Activated CD8-positive, alpha-beta memory T cell treated with anti-CD3 and anti-CD28 coated beads, Interleukin-2, amount 10 ng/mL, durations not matched to agents 7 days and 5 days (primary cell): ENCODE results near the gene CFAP46. TPM values are rescaled to one million over a fixed set of nuclear protein-coding genes. Genes with fewer than 3 reads are reported as not detected.

ENCODE experiments used
- ATAC-seq: fragments of 150-1000 bp; cut with Tn5 transposase; one replicate; pipeline ENCODE4 v1.10.0; 2021; ENCODE audit warnings: moderate library complexity
- CTCF ChIA-PET: fragments of 350-600 bp; sonication (Branson Sonifier 250); formaldehyde crosslinking; loops from one replicate; lab custom pipeline; 2021; ENCODE audit warnings: antibody characterized with exemption; lab: Charles Lee
- DNase-seq: peaks from one replicate; pipeline ENCODE4 v3.0.0-alpha.2; 2020
- H3K27ac Mint-ChIP-seq: one replicate; pipeline ENCODE4 v1.8.0; 2021; ENCODE audit warnings: mild to moderate bottlenecking, mixed read lengths
- H3K27me3 Mint-ChIP-seq: one replicate; pipeline ENCODE4 v1.8.0; 2021; ENCODE audit warnings: mixed read lengths
- H3K36me3 Mint-ChIP-seq: one replicate; pipeline ENCODE4 v1.8.0; 2021; ENCODE audit warnings: mild to moderate bottlenecking, mixed read lengths
- H3K4me1 Mint-ChIP-seq: one replicate; pipeline ENCODE4 v1.8.0; 2021; ENCODE audit warnings: mixed read lengths
- H3K4me3 Mint-ChIP-seq: one replicate; pipeline ENCODE4 v1.8.0; 2021; ENCODE audit warnings: mild to moderate bottlenecking, moderate library complexity, mixed read lengths
- H3K9me3 Mint-ChIP-seq: one replicate; pipeline ENCODE4 v1.8.0; 2022; ENCODE audit warnings: low read depth, mixed read lengths
- total RNA-seq, 2 experiments: library from RNA; stranded (reverse); gene quantifications; one replicate each; pipeline ENCODE4 v1.2.3, GENCODE V29; 2021

Gene CFAP46
- not detected for total RNA-seq

- CTCF ChIA-PET = no interaction called here
- no peaks in the 10 kb centered on the region for H3K36me3 Mint-ChIP-seq
- DNase-seq (no peak), ATAC-seq (no peak)
- no peaks in the 10 kb centered on the region for H3K9me3 Mint-ChIP-seq
- no peak within 1 kb of the TSS for H3K4me3 Mint-ChIP-seq
- H3K4me1 Mint-ChIP-seq = peaks cover 8% of the 10 kb centered on the region
- no peak within 1 kb of the TSS for H3K27ac Mint-ChIP-seq
- H3K27me3 Mint-ChIP-seq = peaks cover 43% of the 10 kb centered on the region
These were observed at the start of gene CFAP46 for GRCh38 chr10:132942101-132943057. Gene CFAP46 (minus strand): TSS chr10:132942570. CDS start chr10:132942484, 86 bp downstream.

- no peak for DNase-seq
- H3K4me3 Mint-ChIP-seq = no peak overlapping the region
- H3K27me3 Mint-ChIP-seq = no peaks in the 10 kb centered on the region
- H3K9me3 Mint-ChIP-seq = no peaks in the 10 kb centered on the region
- CTCF ChIA-PET = no interaction called here
- ATAC-seq = no peak
- no peaks in the 10 kb centered on the region for H3K4me1 Mint-ChIP-seq
- H3K27ac Mint-ChIP-seq = no peak overlapping the region
- H3K36me3 Mint-ChIP-seq = no peaks in the 10 kb centered on the region
These were observed 49.5 kb upstream of the CFAP46 start for GRCh38 chr10:132991706-132992432.

- no peaks in the 10 kb centered on the region for H3K27me3 Mint-ChIP-seq
- ATAC-seq (no peak), DNase-seq (no peak)
- H3K27ac Mint-ChIP-seq = no peak overlapping the region
- CTCF ChIA-PET = no interaction called here
- no peaks in the 10 kb centered on the region for H3K36me3 Mint-ChIP-seq
- no peaks in the 10 kb centered on the region for H3K4me1 Mint-ChIP-seq
- H3K9me3 Mint-ChIP-seq = no peaks in the 10 kb centered on the region
- no peak overlapping the region for H3K4me3 Mint-ChIP-seq
These were observed 48.5 kb upstream of the CFAP46 start for GRCh38 chr10:132990684-132991545.

GRCh38 chr10:132989476-132990415, 47.4 kb upstream of the CFAP46 start:
- CTCF ChIA-PET = no interaction called here
- no peak for ATAC-seq
- no peaks in the 10 kb centered on the region for H3K4me1 Mint-ChIP-seq

GRCh38 chr10:132988988-132989387, 46.6 kb upstream of the CFAP46 start:
- Mint-ChIP-seq H3K36me3 (no peaks in the 10 kb centered on the region), H3K27me3 (no peaks in the 10 kb centered on the region), H3K27ac (no peak overlapping the region), H3K4me3 (no peak overlapping the region), H3K4me1 (no peaks in the 10 kb centered on the region), H3K9me3 (no peaks in the 10 kb centered on the region)
- ATAC-seq = no peak
- CTCF ChIA-PET = no interaction called here
- no peak for DNase-seq

More at GRCh38 chr10:132989476-132990415, 47.4 kb upstream of the CFAP46 start:
- DNase-seq = no peak
- Mint-ChIP-seq H3K36me3 (no peaks in the 10 kb centered on the region), H3K9me3 (no peaks in the 10 kb centered on the region), H3K4me3 (no peak overlapping the region), H3K27ac (no peak overlapping the region), H3K27me3 (no peaks in the 10 kb centered on the region)

GRCh38 chr10:132987671-132988571, 45.6 kb upstream of the CFAP46 start:
- DNase-seq (no peak), ATAC-seq (no peak)
- no peaks in the 10 kb centered on the region for H3K9me3 Mint-ChIP-seq
- H3K4me3 Mint-ChIP-seq = no peak overlapping the region
- CTCF ChIA-PET = no interaction called here
- H3K4me1 Mint-ChIP-seq = no peaks in the 10 kb centered on the region
- no peak overlapping the region for H3K27ac Mint-ChIP-seq
- H3K27me3 Mint-ChIP-seq = no peaks in the 10 kb centered on the region
- H3K36me3 Mint-ChIP-seq = no peaks in the 10 kb centered on the region

- H3K36me3 Mint-ChIP-seq = no peaks in the 10 kb centered on the region
- DNase-seq (no peak), ATAC-seq (no peak)
- H3K9me3 Mint-ChIP-seq = no peaks in the 10 kb centered on the region
- H3K27me3 Mint-ChIP-seq = no peaks in the 10 kb centered on the region
- H3K4me3 Mint-ChIP-seq = no peak overlapping the region
- H3K4me1 Mint-ChIP-seq = no peaks in the 10 kb centered on the region
- CTCF ChIA-PET = no interaction called here
- H3K27ac Mint-ChIP-seq = no peak overlapping the region
These were observed 44.6 kb upstream of the CFAP46 start for GRCh38 chr10:132986978-132987377.

GRCh38 chr10:132986576-132986975, 44.2 kb upstream of the CFAP46 start:
- H3K9me3 Mint-ChIP-seq = no peaks in the 10 kb centered on the region
- no peak overlapping the region for H3K4me3 Mint-ChIP-seq
- no peaks in the 10 kb centered on the region for H3K36me3 Mint-ChIP-seq
- H3K4me1 Mint-ChIP-seq = no peaks in the 10 kb centered on the region
- H3K27ac Mint-ChIP-seq = no peak overlapping the region
- H3K27me3 Mint-ChIP-seq = no peaks in the 10 kb centered on the region
- CTCF ChIA-PET = no interaction called here
- DNase-seq = no peak
- ATAC-seq = no peak

- H3K4me1 Mint-ChIP-seq = no peaks in the 10 kb centered on the region
- no peaks in the 10 kb centered on the region for H3K27me3 Mint-ChIP-seq
- no peak overlapping the region for H3K4me3 Mint-ChIP-seq
- no peak overlapping the region for H3K27ac Mint-ChIP-seq
- CTCF ChIA-PET = no interaction called here
- no peak for ATAC-seq
- H3K36me3 Mint-ChIP-seq = no peaks in the 10 kb centered on the region
- no peaks in the 10 kb centered on the region for H3K9me3 Mint-ChIP-seq
- no peak for DNase-seq
These were observed 43.7 kb upstream of the CFAP46 start for GRCh38 chr10:132986076-132986475.

GRCh38 chr10:132985546-132985900, 43.2 kb upstream of the CFAP46 start:
- Mint-ChIP-seq H3K4me1 (no peaks in the 10 kb centered on the region), H3K9me3 (no peaks in the 10 kb centered on the region), H3K36me3 (no peaks in the 10 kb centered on the region), H3K27ac (no peak overlapping the region), H3K4me3 (no peak overlapping the region), H3K27me3 (no peaks in the 10 kb centered on the region)
- CTCF ChIA-PET = no interaction called here
- ATAC-seq = no peak
- no peak for DNase-seq

GRCh38 chr10:132984801-132985545, 42.6 kb upstream of the CFAP46 start:
- DNase-seq = no peak
- CTCF ChIA-PET = no interaction called here
- H3K4me1 Mint-ChIP-seq = no peaks in the 10 kb centered on the region
- H3K27ac Mint-ChIP-seq = no peak overlapping the region
- H3K9me3 Mint-ChIP-seq = no peaks in the 10 kb centered on the region
- no peak overlapping the region for H3K4me3 Mint-ChIP-seq
- no peak for ATAC-seq
- H3K36me3 Mint-ChIP-seq = no peaks in the 10 kb centered on the region
- no peaks in the 10 kb centered on the region for H3K27me3 Mint-ChIP-seq
